HepG2 (cell line): ENCODE results near the gene UBTD2. TPM values are rescaled to one million over a fixed set of nuclear protein-coding genes. Genes with fewer than 3 reads are reported as not detected.

Experiments used
- DMAP1 ChIP-seq: IDR thresholded peaks from 2 replicates; pipeline ENCODE4 v1.6.1; 2016
- GABPB1 ChIP-seq: IDR thresholded peaks from 2 replicates; pipeline ENCODE4 v1.6.1; 2016; ENCODE audit warnings: mild to moderate bottlenecking, missing genetic modification reagents, moderate library complexity, missing compliant biosample characterization
- HNRNPLL ChIP-seq: fragments of 200-400 bp; formaldehyde crosslinking; IDR thresholded peaks from 2 replicates; pipeline ENCODE4 v1.6.1; 2017; ENCODE audit warnings: mild to moderate bottlenecking, low read depth, low read length; ENCODE audit not compliant: poor library complexity, severe bottlenecking
- MEIS2 ChIP-seq: sonication (generic); formaldehyde crosslinking; IDR thresholded peaks from 2 replicates; pipeline ENCODE4 v1.9.0; 2021; ENCODE audit warnings: mild to moderate bottlenecking, missing genetic modification reagents
- NR2C2 ChIP-seq: sonication (generic); formaldehyde crosslinking; IDR thresholded peaks from 2 replicates; pipeline ENCODE4 v1.4.0; 2020; ENCODE audit warnings: missing genetic modification reagents, mild to moderate bottlenecking, moderate library complexity, borderline replicate concordance
- NRL ChIP-seq: sonication (generic); formaldehyde crosslinking; IDR thresholded peaks from 2 replicates; pipeline ENCODE4 v1.5.0; 2020; ENCODE audit warnings: missing genetic modification reagents, mild to moderate bottlenecking, moderate library complexity, borderline replicate concordance
- POLR2A ChIP-seq, 2 experiments: IDR thresholded peaks; 2 replicates each; pipeline ENCODE4 v1.6.1; 2011; ENCODE audit warnings: low read depth in 2 of 2, low read length in 2 of 2, mild to moderate bottlenecking in 1 of 2, moderate library complexity in 1 of 2; ENCODE audit not compliant: insufficient read depth in 1 of 2
- PRPF4 ChIP-seq: fragments of 200-400 bp; formaldehyde crosslinking; IDR thresholded peaks from 2 replicates; pipeline ENCODE4 v1.6.1; 2016; ENCODE audit warnings: low read length, low read depth; ENCODE audit not compliant: poor library complexity, severe bottlenecking
- SALL2 ChIP-seq: sonication (generic); formaldehyde crosslinking; IDR thresholded peaks from 2 replicates; pipeline ENCODE4 v1.8.1; 2023; ENCODE audit warnings: mild to moderate bottlenecking, missing genetic modification reagents, inconsistent platforms
- SP1 ChIP-seq, 2 experiments: fragments of 450-650 bp in 1 of 2; sonication (generic) in 1 of 2; formaldehyde crosslinking in 1 of 2; IDR thresholded peaks; 2 replicates each; pipeline versions ENCODE4 v1.4.0 to v1.6.1; 2016 to 2020; ENCODE audit warnings: missing genetic modification reagents in 1 of 2
- SRSF1 ChIP-seq: fragments of 200-400 bp; formaldehyde crosslinking; optimal IDR thresholded peaks from 2 replicates; pipeline ENCODE3; 2017; ENCODE audit warnings: mild to moderate bottlenecking, low read depth, low read length, moderate library complexity
- TBL1XR1 ChIP-seq: fragments of 150-350 bp; IDR thresholded peaks from 2 replicates; pipeline ENCODE4 v1.6.1; 2014; ENCODE audit warnings: borderline replicate concordance, low read length; ENCODE audit not compliant: partially characterized antibody
- TEAD3 ChIP-seq: optimal IDR thresholded peaks from 2 replicates; pipeline ENCODE3; 2016; ENCODE audit warnings: borderline replicate concordance
- ZBTB7B ChIP-seq: sonication (generic); formaldehyde crosslinking; IDR thresholded peaks from 2 replicates; pipeline ENCODE4 v1.4.0; 2020; ENCODE audit warnings: missing genetic modification reagents
- ZNF124 ChIP-seq: sonication (generic); formaldehyde crosslinking; IDR thresholded peaks from 2 replicates; pipeline ENCODE4 v1.4.0; 2020; ENCODE audit warnings: missing genetic modification reagents
- ZNF34 ChIP-seq: sonication (generic); formaldehyde crosslinking; IDR thresholded peaks from 2 replicates; pipeline ENCODE4 v1.4.0; 2020; ENCODE audit warnings: mild to moderate bottlenecking, missing genetic modification reagents, borderline replicate concordance
- ZNF441 ChIP-seq: sonication (generic); formaldehyde crosslinking; IDR thresholded peaks from 2 replicates; pipeline ENCODE4 v1.7.0; 2021; ENCODE audit warnings: missing genetic modification reagents, borderline replicate concordance
- ZNF484 ChIP-seq: sonication (generic); formaldehyde crosslinking; IDR thresholded peaks from 2 replicates; pipeline ENCODE4 v1.5.1; 2020; ENCODE audit warnings: mild to moderate bottlenecking, low read depth, missing genetic modification reagents, borderline replicate concordance
- ZNF7 ChIP-seq: IDR thresholded peaks from 2 replicates; pipeline ENCODE4 v1.6.1; 2016; ENCODE audit warnings: missing biosample characterization, missing genetic modification reagents
- ZNF703 ChIP-seq: sonication (generic); formaldehyde crosslinking; IDR thresholded peaks from 2 replicates; pipeline ENCODE4 v1.5.1; 2020; ENCODE audit warnings: missing genetic modification reagents, mild to moderate bottlenecking, moderate library complexity, borderline replicate concordance
- ZNF883 ChIP-seq: sonication (generic); formaldehyde crosslinking; IDR thresholded peaks from 2 replicates; pipeline ENCODE4 v1.5.1; 2020; ENCODE audit warnings: mild to moderate bottlenecking, missing genetic modification reagents; ENCODE audit errors: not compliant biosample characterization
- polyA plus RNA-seq, 8 experiments: library from polyadenylated mRNA; depleted of rRNA in 3 of 8; stranded (reverse) in 7 of 8; unstranded in 1 of 8; fragments of >200 nt; fragmentation: Illumina TruSeq in 4 of 8; extraction: Trizol in 4 of 8; gene quantifications; 2 replicates each; pipeline versions ENCODE4 v1.2.1 to v1.2.3, GENCODE V29; 2011 to 2016; ENCODE audit warnings: low read depth in 4 of 8, missing spikeins in 1 of 8, mixed read lengths in 1 of 8; ENCODE audit not compliant: insufficient read depth in 1 of 8
- total RNA-seq, 5 experiments: library from RNA; depleted of rRNA; stranded (reverse); fragments of >200 nt; fragmentation: Illumina TruSeq; extraction: Trizol; gene quantifications; 2 replicates each; pipeline ENCODE4 v1.2.3, GENCODE V29; 2016; ENCODE audit warnings: low read depth in 1 of 5
- TF ChIP-seq, protein P1 (sequence below): sonication (generic); formaldehyde crosslinking; conservative IDR thresholded peaks from 2 replicates; pipeline ENCODE4 v1.4.0; 2020; ENCODE audit warnings: missing genetic modification reagents
- TF ChIP-seq, protein P2 (sequence below): sonication (generic); formaldehyde crosslinking; IDR thresholded peaks from 2 replicates; pipeline ENCODE4 v1.4.0; 2020; ENCODE audit warnings: missing genetic modification reagents; ENCODE audit errors: not compliant biosample characterization
- TF ChIP-seq, protein P3 (sequence below), 2 experiments: IDR thresholded peaks; 2 replicates each; pipeline ENCODE4 v1.6.1; 2011 to 2012; ENCODE audit warnings: low read length in 2 of 2, borderline replicate concordance in 1 of 2, low read depth in 1 of 2, mild to moderate bottlenecking in 1 of 2, moderate library complexity in 1 of 2

UBTD2 gene
- total and polyA plus RNA-seq, 2 of the 13 experiments (the other 11 are each of a cell fraction or from before 2014, with no cell fraction given): 15.2 to 24.1 TPM

DNA sequence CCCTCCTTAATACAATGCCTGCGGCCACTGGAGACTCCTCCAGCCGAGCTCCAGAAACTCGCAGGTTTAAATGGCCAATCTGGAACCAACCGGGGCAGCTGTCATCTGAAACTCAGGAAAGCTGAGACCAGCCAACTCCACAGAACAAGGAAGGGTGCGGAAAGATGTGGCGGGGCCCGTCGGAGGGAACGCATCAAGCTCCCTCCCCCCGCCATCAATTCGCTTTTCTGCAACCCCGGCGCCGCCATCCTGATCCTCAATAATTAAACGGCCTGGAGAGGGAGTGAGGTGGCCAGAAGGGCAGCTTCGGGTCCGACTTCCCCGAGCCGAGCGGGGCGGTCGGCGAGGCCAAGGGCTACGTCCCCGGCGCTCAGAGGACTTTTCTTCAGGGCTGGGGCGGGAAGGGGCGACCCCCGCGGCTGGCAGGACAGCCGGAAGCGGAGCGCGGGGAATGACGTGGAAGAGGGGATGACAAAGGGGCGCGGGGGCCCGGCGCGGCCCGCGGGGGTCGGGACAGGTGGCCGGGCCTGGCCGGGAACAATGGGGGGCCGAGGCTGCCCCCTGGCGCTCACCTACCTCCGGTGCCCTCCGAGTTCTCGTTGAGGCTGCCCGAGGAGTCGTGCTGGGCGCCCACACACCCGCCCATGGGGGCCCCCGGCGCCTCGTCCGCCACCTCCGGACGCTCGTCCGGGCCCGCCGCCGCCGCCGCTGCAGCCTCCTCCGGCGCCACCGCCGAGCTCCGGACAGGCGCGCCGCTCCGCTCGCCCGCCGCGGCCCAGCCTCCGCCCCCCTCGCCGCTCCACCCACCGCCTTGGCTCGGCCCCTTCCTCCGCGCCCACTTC lies at the start of gene UBTD2 (continued):
- TF ChIP-seq, protein P1, sequence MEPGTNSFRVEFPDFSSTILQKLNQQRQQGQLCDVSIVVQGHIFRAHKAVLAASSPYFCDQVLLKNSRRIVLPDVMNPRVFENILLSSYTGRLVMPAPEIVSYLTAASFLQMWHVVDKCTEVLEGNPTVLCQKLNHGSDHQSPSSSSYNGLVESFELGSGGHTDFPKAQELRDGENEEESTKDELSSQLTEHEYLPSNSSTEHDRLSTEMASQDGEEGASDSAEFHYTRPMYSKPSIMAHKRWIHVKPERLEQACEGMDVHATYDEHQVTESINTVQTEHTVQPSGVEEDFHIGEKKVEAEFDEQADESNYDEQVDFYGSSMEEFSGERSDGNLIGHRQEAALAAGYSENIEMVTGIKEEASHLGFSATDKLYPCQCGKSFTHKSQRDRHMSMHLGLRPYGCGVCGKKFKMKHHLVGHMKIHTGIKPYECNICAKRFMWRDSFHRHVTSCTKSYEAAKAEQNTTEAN (CRISPR knock-in tag): 0 out of 2 replicates have a peak, but pooled peaks have one; percentile 36
- TF ChIP-seq MEIS2 (peak; percentile 68), ZNF703 (CRISPR knock-in tag) (no peak), ZNF883 (CRISPR knock-in tag) (peak; percentile 70), SP1 (IDR thresholded peaks at IDR 0.05) (no peak), SP1 (CRISPR knock-in tag; IDR thresholded peaks at IDR 0.05) (peak; percentile 29; the same call in 1 of the 2 replicates), SRSF1 (peak; percentile 65), SALL2 (CRISPR knock-in tag) (no peak), POLR2A (IDR thresholded peaks at IDR 0.05; ENCODE audit: insufficient read depth in 1 of 2, low read depth in 2 of 2, low read length in 2 of 2) (no peak), ZNF34 (no peak), TBL1XR1 (no peak), NR2C2 (no peak), ZNF124 (CRISPR knock-in tag) (no peak), TEAD3 (CRISPR knock-in tag) (no peak), ZNF441 (CRISPR knock-in tag) (no peak), HNRNPLL (peak; percentile 55), ZNF484 (no peak), DMAP1 (CRISPR knock-in tag) (peak; percentile 68; the same call in 1 of the 2 replicates), ZNF7 (CRISPR knock-in tag) (no peak), NRL (CRISPR knock-in tag) (no peak), PRPF4 (no peak), GABPB1 (peak; percentile 83; the same call in 1 of the 2 replicates), ZBTB7B (CRISPR knock-in tag) (peak; percentile 94)
- TF ChIP-seq, protein P2, sequence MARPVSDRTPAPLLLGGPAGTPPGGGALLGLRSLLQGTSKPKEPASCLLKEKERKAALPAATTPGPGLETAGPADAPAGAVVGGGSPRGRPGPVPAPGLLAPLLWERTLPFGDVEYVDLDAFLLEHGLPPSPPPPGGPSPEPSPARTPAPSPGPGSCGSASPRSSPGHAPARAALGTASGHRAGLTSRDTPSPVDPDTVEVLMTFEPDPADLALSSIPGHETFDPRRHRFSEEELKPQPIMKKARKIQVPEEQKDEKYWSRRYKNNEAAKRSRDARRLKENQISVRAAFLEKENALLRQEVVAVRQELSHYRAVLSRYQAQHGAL (CRISPR knock-in tag): no peak
- TF ChIP-seq, protein P3, sequence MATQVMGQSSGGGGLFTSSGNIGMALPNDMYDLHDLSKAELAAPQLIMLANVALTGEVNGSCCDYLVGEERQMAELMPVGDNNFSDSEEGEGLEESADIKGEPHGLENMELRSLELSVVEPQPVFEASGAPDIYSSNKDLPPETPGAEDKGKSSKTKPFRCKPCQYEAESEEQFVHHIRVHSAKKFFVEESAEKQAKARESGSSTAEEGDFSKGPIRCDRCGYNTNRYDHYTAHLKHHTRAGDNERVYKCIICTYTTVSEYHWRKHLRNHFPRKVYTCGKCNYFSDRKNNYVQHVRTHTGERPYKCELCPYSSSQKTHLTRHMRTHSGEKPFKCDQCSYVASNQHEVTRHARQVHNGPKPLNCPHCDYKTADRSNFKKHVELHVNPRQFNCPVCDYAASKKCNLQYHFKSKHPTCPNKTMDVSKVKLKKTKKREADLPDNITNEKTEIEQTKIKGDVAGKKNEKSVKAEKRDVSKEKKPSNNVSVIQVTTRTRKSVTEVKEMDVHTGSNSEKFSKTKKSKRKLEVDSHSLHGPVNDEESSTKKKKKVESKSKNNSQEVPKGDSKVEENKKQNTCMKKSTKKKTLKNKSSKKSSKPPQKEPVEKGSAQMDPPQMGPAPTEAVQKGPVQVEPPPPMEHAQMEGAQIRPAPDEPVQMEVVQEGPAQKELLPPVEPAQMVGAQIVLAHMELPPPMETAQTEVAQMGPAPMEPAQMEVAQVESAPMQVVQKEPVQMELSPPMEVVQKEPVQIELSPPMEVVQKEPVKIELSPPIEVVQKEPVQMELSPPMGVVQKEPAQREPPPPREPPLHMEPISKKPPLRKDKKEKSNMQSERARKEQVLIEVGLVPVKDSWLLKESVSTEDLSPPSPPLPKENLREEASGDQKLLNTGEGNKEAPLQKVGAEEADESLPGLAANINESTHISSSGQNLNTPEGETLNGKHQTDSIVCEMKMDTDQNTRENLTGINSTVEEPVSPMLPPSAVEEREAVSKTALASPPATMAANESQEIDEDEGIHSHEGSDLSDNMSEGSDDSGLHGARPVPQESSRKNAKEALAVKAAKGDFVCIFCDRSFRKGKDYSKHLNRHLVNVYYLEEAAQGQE (IDR thresholded peaks at IDR 0.05; ENCODE audit: borderline replicate concordance in 1 of 2, low read depth in 1 of 2, low read length in 2 of 2): no peak
